Spleen (tissue), 7 donors: Measurements from ENCODE around the gene DCTPP1.

Experiments
- POLR2A ChIP-seq, 3 donors: fragments of 450-650 bp; IDR thresholded peaks; one replicate each; pipeline ENCODE4 v1.5.1; 2017; ENCODE audit warnings: antibody characterized with exemption in 3 of 3, mild to moderate bottlenecking in 1 of 3
- TF ChIP-seq, protein P1 (sequence below), 11 experiments: fragments of 200-600 bp in 7 of 11; fragments of 450-650 bp in 4 of 11; sonication (generic) in 4 of 11; IDR thresholded peaks in 8 of 11; conservative IDR thresholded peaks in 3 of 11; 1 replicate in 7 of 11; 2 replicates in 4 of 11; pipeline versions ENCODE4 v1.4.0 to v1.8.0; 2016 to 2021; ENCODE audit warnings: antibody characterized with exemption in 11 of 11, inconsistent platforms in 4 of 11, mild to moderate bottlenecking in 1 of 11
- donor health status: DM: no; HTN: no; CAD: no; lungs with moderate emphysema.
- donor health status: DM: no; HTN: no; CAD: no.
- donor health status: DM: no; HTN: no; CAD: no.

DNA sequence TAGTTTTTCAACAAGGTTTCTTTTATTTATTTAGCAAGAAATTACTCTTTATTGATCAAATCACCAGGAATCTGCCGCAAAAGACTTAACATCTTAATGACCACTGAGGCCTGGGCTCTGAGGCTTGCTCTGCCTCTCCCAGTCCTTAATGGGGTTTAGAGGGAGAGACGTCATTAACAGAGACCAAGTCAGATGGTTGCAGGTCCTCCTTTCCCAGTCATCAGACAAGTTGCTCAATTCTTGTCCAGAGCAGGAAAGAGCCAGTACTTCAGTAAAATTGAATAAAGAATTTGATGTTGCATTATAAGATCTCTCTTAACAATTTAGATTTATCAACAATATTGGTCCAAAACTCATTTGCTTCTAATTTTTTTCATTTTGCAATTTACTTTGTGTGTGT is 13.8 kb upstream of the DCTPP1 start:
- TF ChIP-seq, protein P1, sequence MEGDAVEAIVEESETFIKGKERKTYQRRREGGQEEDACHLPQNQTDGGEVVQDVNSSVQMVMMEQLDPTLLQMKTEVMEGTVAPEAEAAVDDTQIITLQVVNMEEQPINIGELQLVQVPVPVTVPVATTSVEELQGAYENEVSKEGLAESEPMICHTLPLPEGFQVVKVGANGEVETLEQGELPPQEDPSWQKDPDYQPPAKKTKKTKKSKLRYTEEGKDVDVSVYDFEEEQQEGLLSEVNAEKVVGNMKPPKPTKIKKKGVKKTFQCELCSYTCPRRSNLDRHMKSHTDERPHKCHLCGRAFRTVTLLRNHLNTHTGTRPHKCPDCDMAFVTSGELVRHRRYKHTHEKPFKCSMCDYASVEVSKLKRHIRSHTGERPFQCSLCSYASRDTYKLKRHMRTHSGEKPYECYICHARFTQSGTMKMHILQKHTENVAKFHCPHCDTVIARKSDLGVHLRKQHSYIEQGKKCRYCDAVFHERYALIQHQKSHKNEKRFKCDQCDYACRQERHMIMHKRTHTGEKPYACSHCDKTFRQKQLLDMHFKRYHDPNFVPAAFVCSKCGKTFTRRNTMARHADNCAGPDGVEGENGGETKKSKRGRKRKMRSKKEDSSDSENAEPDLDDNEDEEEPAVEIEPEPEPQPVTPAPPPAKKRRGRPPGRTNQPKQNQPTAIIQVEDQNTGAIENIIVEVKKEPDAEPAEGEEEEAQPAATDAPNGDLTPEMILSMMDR (IDR thresholded peaks at IDR 0.05 in 8 of 11, conservative IDR thresholded peaks at IDR 0.05 in 3 of 11): no peak
- TF ChIP-seq POLR2A (IDR thresholded peaks at IDR 0.05): no peak
